ENCODE data around the gene STARD8.

STARD8 gene

GRCh38 chrX:68718443-68718820 lies 71.0 kb downstream of the STARD8 start:
- no peak for DNase-seq (ENCODE audit: low read depth)
- TF ChIP-seq, protein P1, sequence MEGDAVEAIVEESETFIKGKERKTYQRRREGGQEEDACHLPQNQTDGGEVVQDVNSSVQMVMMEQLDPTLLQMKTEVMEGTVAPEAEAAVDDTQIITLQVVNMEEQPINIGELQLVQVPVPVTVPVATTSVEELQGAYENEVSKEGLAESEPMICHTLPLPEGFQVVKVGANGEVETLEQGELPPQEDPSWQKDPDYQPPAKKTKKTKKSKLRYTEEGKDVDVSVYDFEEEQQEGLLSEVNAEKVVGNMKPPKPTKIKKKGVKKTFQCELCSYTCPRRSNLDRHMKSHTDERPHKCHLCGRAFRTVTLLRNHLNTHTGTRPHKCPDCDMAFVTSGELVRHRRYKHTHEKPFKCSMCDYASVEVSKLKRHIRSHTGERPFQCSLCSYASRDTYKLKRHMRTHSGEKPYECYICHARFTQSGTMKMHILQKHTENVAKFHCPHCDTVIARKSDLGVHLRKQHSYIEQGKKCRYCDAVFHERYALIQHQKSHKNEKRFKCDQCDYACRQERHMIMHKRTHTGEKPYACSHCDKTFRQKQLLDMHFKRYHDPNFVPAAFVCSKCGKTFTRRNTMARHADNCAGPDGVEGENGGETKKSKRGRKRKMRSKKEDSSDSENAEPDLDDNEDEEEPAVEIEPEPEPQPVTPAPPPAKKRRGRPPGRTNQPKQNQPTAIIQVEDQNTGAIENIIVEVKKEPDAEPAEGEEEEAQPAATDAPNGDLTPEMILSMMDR (conservative IDR thresholded peaks at IDR 0.05; ENCODE audit: low read depth, low read length) = no peak

DNA sequence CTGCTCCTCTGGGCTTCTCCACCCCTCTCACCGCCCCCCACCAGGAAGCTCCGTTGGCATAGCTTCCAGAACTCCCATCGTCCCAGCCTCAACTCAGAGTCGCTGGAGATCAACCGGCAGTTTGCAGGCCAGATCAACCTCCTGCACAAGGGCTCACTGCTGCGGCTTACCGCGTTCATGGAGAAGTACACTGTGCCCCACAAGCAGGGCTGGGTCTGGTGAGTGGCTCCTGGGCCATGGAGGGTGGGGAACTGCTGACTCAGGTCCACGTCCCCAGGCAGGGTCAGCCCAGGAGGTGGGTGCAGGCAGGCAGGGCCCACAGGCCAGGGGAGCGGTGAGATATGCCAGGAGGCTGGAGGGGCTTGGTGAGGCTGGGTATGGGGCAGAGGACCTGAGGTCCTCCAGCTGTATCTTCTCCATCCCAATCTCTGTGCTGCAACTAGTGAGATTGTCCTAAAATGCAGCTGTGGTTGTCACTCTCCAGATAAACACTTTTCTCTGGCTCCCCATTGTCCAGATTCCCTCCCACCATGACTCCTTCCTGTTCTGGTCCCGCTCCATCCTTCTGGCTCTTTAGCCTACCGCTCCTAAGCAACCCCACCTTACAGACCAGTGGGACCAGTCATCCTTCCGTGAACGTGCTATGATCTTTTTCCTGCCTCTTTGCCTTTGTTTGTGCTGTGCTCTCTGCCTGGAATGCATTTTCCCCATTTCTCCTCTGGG lies 71.9 kb downstream of the STARD8 start:
- no peak overlapping the region for H3K4me3 ChIP-seq (ENCODE audit: low read length)
- TF ChIP-seq, protein P1 (conservative IDR thresholded peaks at IDR 0.05; ENCODE audit: low read depth, low read length) = no peak
- DNase-seq (ENCODE audit: low read depth) = no peak

More at GRCh38 chrX:68718443-68718820, 71.0 kb downstream of the STARD8 start:
- H3K4me3 ChIP-seq (ENCODE audit: low read length) = no peak overlapping the region

DNA sequence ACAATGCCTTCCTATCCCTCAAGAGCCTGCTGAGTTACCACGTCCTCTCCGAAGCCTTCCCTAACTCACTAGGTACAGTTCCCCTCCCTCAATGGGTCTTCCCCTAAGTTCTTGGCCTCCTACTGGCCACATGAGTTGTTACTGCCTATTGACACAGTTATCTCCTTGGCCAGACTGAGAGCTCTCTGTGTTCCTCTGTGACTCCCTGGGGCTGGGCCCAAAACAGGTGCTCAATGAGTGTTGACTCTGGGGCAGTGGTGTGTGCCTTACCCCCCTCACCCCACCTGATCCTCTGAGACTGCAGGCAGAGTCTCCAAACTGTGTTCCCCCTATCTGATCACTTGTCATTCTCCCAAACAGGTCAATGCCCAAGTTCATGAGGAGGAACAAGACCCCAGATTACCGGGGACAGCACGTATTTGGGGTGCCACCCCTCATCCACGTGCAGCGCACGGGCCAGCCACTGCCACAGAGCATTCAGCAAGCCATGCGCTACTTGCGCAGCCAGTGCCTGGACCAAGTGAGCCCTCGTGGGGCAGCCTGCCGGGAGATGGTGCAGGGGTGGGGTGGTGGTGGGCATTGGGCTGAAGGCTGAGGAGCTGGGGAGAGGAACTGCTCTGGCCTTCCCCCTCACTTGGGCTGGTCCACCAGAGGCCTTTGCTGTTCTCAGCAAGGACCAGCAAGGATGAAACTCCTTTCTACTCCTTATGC lies 72.6 kb downstream of the STARD8 start:
- TF ChIP-seq, protein P1 (conservative IDR thresholded peaks at IDR 0.05; ENCODE audit: low read depth, low read length) = peak; percentile 34
- DNase-seq (ENCODE audit: low read depth) = no peak
- H3K4me3 ChIP-seq (ENCODE audit: low read length) = no peak overlapping the region

DNA sequence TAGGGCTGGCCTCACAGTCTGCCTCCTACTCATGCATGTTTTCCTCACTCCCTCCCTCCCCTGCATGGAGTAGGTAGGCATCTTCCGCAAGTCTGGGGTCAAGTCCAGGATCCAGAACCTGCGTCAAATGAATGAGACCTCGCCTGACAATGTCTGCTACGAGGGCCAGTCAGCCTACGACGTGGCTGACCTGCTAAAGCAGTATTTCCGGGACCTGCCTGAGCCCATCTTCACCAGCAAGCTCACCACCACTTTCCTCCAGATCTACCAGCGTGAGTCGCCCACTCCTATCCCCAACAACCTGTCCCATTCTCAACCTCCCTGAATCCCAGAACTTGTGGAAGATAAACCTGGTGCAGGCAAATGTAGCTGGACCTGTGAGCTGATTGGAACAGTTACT lies 73.4 kb downstream of the STARD8 start:
- no peak for DNase-seq (ENCODE audit: low read depth)
- TF ChIP-seq, protein P1 (conservative IDR thresholded peaks at IDR 0.05; ENCODE audit: low read depth, low read length) = no peak

DNA sequence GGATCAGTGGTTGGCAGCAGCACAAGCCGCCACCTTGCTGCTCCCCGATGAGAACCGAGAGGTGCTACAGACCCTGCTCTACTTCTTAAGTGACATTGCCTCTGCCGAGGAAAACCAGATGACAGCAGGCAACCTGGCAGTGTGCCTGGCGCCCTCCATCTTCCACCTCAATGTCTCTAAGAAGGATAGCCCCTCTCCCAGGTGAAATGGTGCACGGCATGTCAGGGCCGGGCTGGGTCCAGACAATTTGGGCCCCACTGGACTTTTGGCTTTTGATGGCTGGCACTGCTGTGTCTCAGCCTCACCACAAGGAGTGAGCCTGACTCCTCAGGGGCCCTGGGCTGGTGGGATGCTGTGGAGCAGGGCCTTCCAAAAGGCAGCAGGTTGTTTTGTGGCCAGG lies 74.1 kb downstream of the STARD8 start:
- no peak overlapping the region for H3K4me3 ChIP-seq (ENCODE audit: low read length)
- no peak for DNase-seq (ENCODE audit: low read depth)
- TF ChIP-seq, protein P1 (conservative IDR thresholded peaks at IDR 0.05; ENCODE audit: low read depth, low read length) = no peak

More for the DNA sequence above, 73.4 kb downstream of the STARD8 start:
- H3K4me3 ChIP-seq (ENCODE audit: low read length) = no peak overlapping the region

- H3K4me3 ChIP-seq (ENCODE audit: low read length) = no peak overlapping the region
- TF ChIP-seq, protein P1 (conservative IDR thresholded peaks at IDR 0.05; ENCODE audit: low read depth, low read length) = no peak
These were observed 74.8 kb downstream of the STARD8 start for GRCh38 chrX:68721991-68722860.

More at GRCh38 chrX:68721991-68722860, 74.8 kb downstream of the STARD8 start:
- no peak for DNase-seq (ENCODE audit: low read depth)
